IMR-90 (cell line): ENCODE results near the gene BPIFB2. TPM values are rescaled to one million over a fixed set of nuclear protein-coding genes. Genes with fewer than 3 reads are reported as not detected.

Source experiments
- ATAC-seq: fragments of 200-7000 bp; cut with Tn5 transposase; 2 replicates; pipeline ENCODE4 v1.9.1; 2020; ENCODE audit warnings: low read depth, mild to moderate bottlenecking, moderate library complexity
- BruUV-seq: library from RNA; stranded (reverse); fragments of 400-500 nt; replicated peaks from 2 replicates; lab custom pipeline; 2021; lab: Mats Ljungman, UMichigan
- CTCF ChIA-PET: fragments of 300-600 bp; formaldehyde crosslinking; extraction: SDS; loops from one replicate; lab custom pipeline; 2021; ENCODE audit warnings: antibody characterized with exemption; lab: Yijun Ruan, JAX
- POLR2A ChIA-PET: fragments of 300-600 bp; sonication (Branson Sonifier 250); formaldehyde crosslinking; loops from one replicate; lab custom pipeline; 2022; ENCODE audit warnings: antibody characterized with exemption; ENCODE audit not compliant: unreplicated experiment; lab: Charles Lee
- DNase-seq: peaks from one replicate; pipeline ENCODE4 v3.0.0; 2013
- H2AFZ ChIP-seq: replicated peaks from 2 replicates; pipeline ENCODE3; 2013; ENCODE audit warnings: low read length, mild to moderate bottlenecking; ENCODE audit not compliant: poor library complexity
- H2AK5ac ChIP-seq: 2 replicates; pipeline ENCODE4 v1.6.1; 2013; ENCODE audit warnings: low read depth, low read length, inconsistent platforms
- H2AK9ac ChIP-seq: replicated peaks from 2 replicates; pipeline ENCODE3; 2013; ENCODE audit warnings: mild to moderate bottlenecking, low read depth, low read length, moderate library complexity; ENCODE audit not compliant: poor library complexity
- H2BK120ac ChIP-seq: 2 replicates; pipeline ENCODE4 v1.6.1; 2013; ENCODE audit warnings: low read depth, low read length, inconsistent platforms
- H2BK15ac ChIP-seq: 3 replicates; pipeline ENCODE4 v1.6.1; 2013; ENCODE audit warnings: low read depth, low read length, inconsistent platforms
- H2BK20ac ChIP-seq: 2 replicates; pipeline ENCODE4 v1.6.1; 2013; ENCODE audit warnings: low read depth, mild to moderate bottlenecking, inconsistent platforms, low read length, moderate library complexity
- H2BK5ac ChIP-seq: 2 replicates; pipeline ENCODE4 v1.6.1; 2013; ENCODE audit warnings: mild to moderate bottlenecking, low read depth, low read length, inconsistent platforms; ENCODE audit not compliant: poor library complexity, severe bottlenecking
- H3K14ac ChIP-seq: replicated peaks from 2 replicates; pipeline ENCODE4 v1.6.1; 2013; ENCODE audit warnings: low read depth, low read length, inconsistent platforms
- H3K18ac ChIP-seq: 2 replicates; pipeline ENCODE4 v1.6.1; 2013; ENCODE audit warnings: low read depth, low read length, control low read depth
- H3K23ac ChIP-seq: 2 replicates; pipeline ENCODE4 v1.6.1; 2013; ENCODE audit warnings: low read depth, low read length, inconsistent platforms
- H3K27ac ChIP-seq: 2 replicates; pipeline ENCODE4 v1.5.1; 2013; ENCODE audit warnings: mild to moderate bottlenecking, control low read depth, low read length; ENCODE audit not compliant: insufficient read depth
- H3K27me3 ChIP-seq: 2 replicates; pipeline ENCODE4 v1.6.1; 2013; ENCODE audit warnings: low read length; ENCODE audit not compliant: control insufficient read depth, insufficient read depth
- H3K36me3 ChIP-seq: 2 replicates; pipeline ENCODE4 v1.6.1; 2013; ENCODE audit warnings: low read length, mixed read lengths; ENCODE audit not compliant: control insufficient read depth, insufficient read depth
- H3K4ac ChIP-seq: 2 replicates; pipeline ENCODE4 v1.6.1; 2013; ENCODE audit warnings: low read depth, low read length, inconsistent platforms
- H3K4me1 ChIP-seq: 2 replicates; pipeline ENCODE4 v1.6.1; 2013; ENCODE audit warnings: low read length, mixed read lengths; ENCODE audit not compliant: control insufficient read depth, insufficient read depth
- H3K4me2 ChIP-seq: 2 replicates; pipeline ENCODE4 v1.6.1; 2013; ENCODE audit warnings: low read depth, mild to moderate bottlenecking, control low read depth, low read length, moderate library complexity
- H3K4me3 ChIP-seq: 2 replicates; pipeline ENCODE4 v1.5.1; 2013; ENCODE audit warnings: low read depth, mild to moderate bottlenecking, control low read depth, low read length, moderate library complexity; ENCODE audit not compliant: insufficient read depth
- H3K56ac ChIP-seq: 2 replicates; pipeline ENCODE4 v1.6.1; 2013; ENCODE audit warnings: low read length, inconsistent platforms; ENCODE audit not compliant: insufficient read depth; ENCODE audit errors: extremely low read depth
- H3K79me1 ChIP-seq, 2 experiments: 2 replicates each; pipeline ENCODE4 v1.6.1; 2013; ENCODE audit warnings: low read length in 2 of 2, inconsistent platforms in 1 of 2, low read depth in 1 of 2
- H3K9ac ChIP-seq: 2 replicates; pipeline ENCODE4 v1.6.1; 2013; ENCODE audit warnings: low read depth, low read length, control low read depth
- H3K9me1 ChIP-seq: 2 replicates; pipeline ENCODE4 v1.6.1; 2013; ENCODE audit warnings: low read length, inconsistent platforms; ENCODE audit not compliant: insufficient read depth
- H3K9me3 ChIP-seq: 2 replicates; pipeline ENCODE4 v1.6.1; 2013; ENCODE audit warnings: low read length; ENCODE audit not compliant: control insufficient read depth, insufficient read depth
- H4K20me1 ChIP-seq: 2 replicates; pipeline ENCODE4 v1.6.1; 2013; ENCODE audit warnings: low read length, inconsistent platforms; ENCODE audit not compliant: insufficient read depth
- H4K5ac ChIP-seq: 2 replicates; pipeline ENCODE4 v1.6.1; 2013; ENCODE audit warnings: mild to moderate bottlenecking, low read depth, low read length, control low read depth
- H4K8ac ChIP-seq, 2 experiments: 2 replicates each; pipeline ENCODE4 v1.6.1; 2013; ENCODE audit warnings: low read depth in 2 of 2, low read length in 2 of 2, control low read depth in 1 of 2, inconsistent platforms in 1 of 2
- H4K91ac ChIP-seq: 2 replicates; pipeline ENCODE4 v1.6.1; 2013; ENCODE audit warnings: low read depth, low read length, inconsistent platforms; ENCODE audit not compliant: insufficient read depth
- BHLHE40 ChIP-seq: fragments of 150-350 bp; IDR thresholded peaks from 2 replicates; pipeline ENCODE4 v1.6.1; 2016; ENCODE audit warnings: mild to moderate bottlenecking, low read depth, low read length
- CEBPB ChIP-seq: IDR thresholded peaks from 2 replicates; pipeline ENCODE4 v1.6.1; 2012; ENCODE audit warnings: low read depth, low read length, improper control_type of control experiment
- CHD1 ChIP-seq: IDR thresholded peaks from 2 replicates; pipeline ENCODE4 v1.6.1; 2012; ENCODE audit warnings: low read depth, low read length, improper control_type of control experiment
- FOS ChIP-seq: fragments of 150-350 bp; IDR thresholded peaks from 2 replicates; pipeline ENCODE4 v1.6.1; 2016; ENCODE audit warnings: low read depth, low read length
- MAFK ChIP-seq: IDR thresholded peaks from 2 replicates; pipeline ENCODE4 v1.6.1; 2012; ENCODE audit warnings: low read depth, low read length, improper control_type of control experiment
- MAZ ChIP-seq: IDR thresholded peaks from 2 replicates; pipeline ENCODE4 v1.6.1; 2012; ENCODE audit warnings: low read depth, mild to moderate bottlenecking, low read length, improper control_type of control experiment, moderate library complexity, borderline replicate concordance
- MXI1 ChIP-seq: IDR thresholded peaks from 2 replicates; pipeline ENCODE4 v1.6.1; 2012; ENCODE audit warnings: low read depth, mild to moderate bottlenecking, low read length, moderate library complexity, borderline replicate concordance
- NFE2L2 ChIP-seq: fragments of 150-350 bp; IDR thresholded peaks from 2 replicates; pipeline ENCODE4 v1.6.1; 2016; ENCODE audit warnings: low read depth, mild to moderate bottlenecking, low read length
- POLR2A ChIP-seq: IDR thresholded peaks from 2 replicates; pipeline ENCODE4 v1.6.1; 2012; ENCODE audit warnings: mild to moderate bottlenecking, low read depth, low read length
- RAD21 ChIP-seq: IDR thresholded peaks from 2 replicates; pipeline ENCODE4 v1.6.1; 2012; ENCODE audit warnings: low read length, improper control_type of control experiment
- RCOR1 ChIP-seq: IDR thresholded peaks from 2 replicates; pipeline ENCODE4 v1.6.1; 2012; ENCODE audit warnings: mild to moderate bottlenecking, low read length, improper control_type of control experiment; ENCODE audit not compliant: insufficient replicate concordance
- RFX5 ChIP-seq: IDR thresholded peaks from 2 replicates; pipeline ENCODE4 v1.8.0; 2012; ENCODE audit warnings: low read depth, mild to moderate bottlenecking, low read length, moderate library complexity
- SMC3 ChIP-seq: fragments of 150-350 bp; IDR thresholded peaks from 2 replicates; pipeline ENCODE4 v1.6.1; 2016; ENCODE audit warnings: low read depth, mild to moderate bottlenecking, antibody characterized with exemption, low read length, moderate library complexity
- WGBS, 2 experiments: methylation state at CpG; one replicate each; pipeline versions ENCODE4 v1.1.5 to v1.1.7; 2013; ENCODE audit warnings: missing lambda C conversion rate in 2 of 2; ENCODE audit not compliant: insufficient read length in 1 of 2; ENCODE audit errors: extremely low coverage in 2 of 2; 5-methylcytosine and 5-hydroxymethylcytosine counted together
- dilution Hi-C: fragments of 300-500 bp; cut with HindIII; formaldehyde crosslinking; loops from one replicate; pipeline ENCODE4 v1.14.3; 2018; ENCODE audit warnings: low sequenced_read_pairs; ENCODE audit not compliant: unreplicated experiment
- in situ Hi-C: fragments of 300-500 bp; cut with MboI; formaldehyde crosslinking; loops from 3 replicates; pipeline ENCODE4 v1.14.3; 2019; ENCODE audit warnings: low sequenced_read_pairs, inconsistent platforms, mixed read lengths
- intact Hi-C: fragments of 100-400 bp; cut with micrococcal nuclease; formaldehyde crosslinking; loops from 2 replicates; pipeline ENCODE4 v1.10.0; 2022
- polyA plus RNA-seq, 3 experiments: library from polyadenylated mRNA; depleted of rRNA; stranded (reverse); fragments of >200 nt; gene quantifications; 2 replicates each; pipeline ENCODE4 v1.2.3, GENCODE V29; 2012; ENCODE audit warnings: low replicate concordance in 1 of 3
- total RNA-seq: library from RNA; depleted of rRNA; stranded (reverse); fragments of >200 nt; gene quantifications from 2 replicates; pipeline ENCODE4 v1.2.3, GENCODE V29; 2012
- TF ChIP-seq, protein P1 (sequence below): conservative IDR thresholded peaks from 2 replicates; pipeline ENCODE4 v1.5.1; 2012; ENCODE audit warnings: mild to moderate bottlenecking, low read depth, low read length, improper control_type of control experiment
- TF ChIP-seq, protein P2 (sequence below): fragments of 150-350 bp; IDR thresholded peaks from 2 replicates; pipeline ENCODE4 v1.6.1; 2017; ENCODE audit warnings: mild to moderate bottlenecking, antibody characterized with exemption, low read length, low read depth
- TF ChIP-seq, protein P3 (sequence below): fragments of 150-350 bp; IDR thresholded peaks from 2 replicates; pipeline ENCODE4 v1.6.1; 2016; ENCODE audit warnings: low read depth, mild to moderate bottlenecking, low read length, moderate library complexity, borderline replicate concordance

BPIFB2 gene
- total and polyA plus RNA-seq, 2 of the 4 experiments (the other 2 are of a cell fraction), result not detected

DNA sequence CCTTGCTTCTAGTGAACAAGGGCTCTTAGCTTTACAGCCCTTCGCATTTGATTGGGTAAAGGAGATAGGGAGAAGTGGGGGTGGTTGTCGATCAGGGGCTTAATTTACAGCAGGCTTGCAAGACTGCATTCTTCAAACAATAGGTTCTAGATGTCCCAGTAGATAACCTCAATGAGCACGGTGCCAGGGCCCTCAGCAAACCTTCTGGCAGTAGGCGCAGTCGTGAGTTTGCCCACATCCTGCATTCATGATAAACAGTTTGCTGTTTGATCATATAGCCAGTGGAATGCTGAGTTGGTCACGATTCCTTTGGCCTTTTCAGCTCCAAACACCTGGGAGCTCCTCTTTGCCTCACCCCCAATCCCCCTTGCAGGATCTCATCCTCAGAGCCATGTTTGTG lies 30.8 kb upstream of the BPIFB2 start:
- Histone ChIP-seq H3K4me2 (no peak overlapping the region), H2BK20ac (no peak overlapping the region), H3K9me3 (no peaks in the 10 kb centered on the region), H2BK5ac (no peak overlapping the region), H2AK5ac (no peak overlapping the region), H3K9me1 (no peaks in the 10 kb centered on the region), H3K56ac (no peak overlapping the region), H3K23ac (no peak overlapping the region), H3K4me1 (no peaks in the 10 kb centered on the region), H3K4me3 (no peak overlapping the region), H4K5ac (no peak overlapping the region), H4K20me1 (no peaks in the 10 kb centered on the region), H3K18ac (no peak overlapping the region), H3K14ac (no peak overlapping the region), H2BK15ac (no peak overlapping the region), H2AK9ac (no peak overlapping the region), H3K36me3 (no peaks in the 10 kb centered on the region), H3K27me3 (peaks cover 21% of the 10 kb centered on the region; the same call in 1 of the 2 replicates), H4K8ac (no peak overlapping the region), H3K79me1 (no peaks in the 10 kb centered on the region), H3K4ac (no peak overlapping the region), H3K9ac (no peak overlapping the region), H2AFZ (no peak overlapping the region), H3K27ac (no peak overlapping the region), H2BK120ac (no peak overlapping the region), H4K91ac (no peak overlapping the region)
- no peak for ATAC-seq
- TF ChIP-seq CHD1, result no peak
- no peak for TF ChIP-seq MXI1
- TF ChIP-seq MAFK, result no peak
- TF ChIP-seq NFE2L2, result no peak
- no peak for TF ChIP-seq RAD21
- no peak for TF ChIP-seq SMC3
- TF ChIP-seq POLR2A, result no peak
- no peak for TF ChIP-seq RFX5
- no peak for TF ChIP-seq FOS
- no peak for TF ChIP-seq CEBPB
- TF ChIP-seq, protein P1, sequence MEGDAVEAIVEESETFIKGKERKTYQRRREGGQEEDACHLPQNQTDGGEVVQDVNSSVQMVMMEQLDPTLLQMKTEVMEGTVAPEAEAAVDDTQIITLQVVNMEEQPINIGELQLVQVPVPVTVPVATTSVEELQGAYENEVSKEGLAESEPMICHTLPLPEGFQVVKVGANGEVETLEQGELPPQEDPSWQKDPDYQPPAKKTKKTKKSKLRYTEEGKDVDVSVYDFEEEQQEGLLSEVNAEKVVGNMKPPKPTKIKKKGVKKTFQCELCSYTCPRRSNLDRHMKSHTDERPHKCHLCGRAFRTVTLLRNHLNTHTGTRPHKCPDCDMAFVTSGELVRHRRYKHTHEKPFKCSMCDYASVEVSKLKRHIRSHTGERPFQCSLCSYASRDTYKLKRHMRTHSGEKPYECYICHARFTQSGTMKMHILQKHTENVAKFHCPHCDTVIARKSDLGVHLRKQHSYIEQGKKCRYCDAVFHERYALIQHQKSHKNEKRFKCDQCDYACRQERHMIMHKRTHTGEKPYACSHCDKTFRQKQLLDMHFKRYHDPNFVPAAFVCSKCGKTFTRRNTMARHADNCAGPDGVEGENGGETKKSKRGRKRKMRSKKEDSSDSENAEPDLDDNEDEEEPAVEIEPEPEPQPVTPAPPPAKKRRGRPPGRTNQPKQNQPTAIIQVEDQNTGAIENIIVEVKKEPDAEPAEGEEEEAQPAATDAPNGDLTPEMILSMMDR, result no peak
- no peak for TF ChIP-seq RCOR1
- TF ChIP-seq, protein P2, sequence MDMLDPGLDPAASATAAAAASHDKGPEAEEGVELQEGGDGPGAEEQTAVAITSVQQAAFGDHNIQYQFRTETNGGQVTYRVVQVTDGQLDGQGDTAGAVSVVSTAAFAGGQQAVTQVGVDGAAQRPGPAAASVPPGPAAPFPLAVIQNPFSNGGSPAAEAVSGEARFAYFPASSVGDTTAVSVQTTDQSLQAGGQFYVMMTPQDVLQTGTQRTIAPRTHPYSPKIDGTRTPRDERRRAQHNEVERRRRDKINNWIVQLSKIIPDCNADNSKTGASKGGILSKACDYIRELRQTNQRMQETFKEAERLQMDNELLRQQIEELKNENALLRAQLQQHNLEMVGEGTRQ, result no peak
- TF ChIP-seq BHLHE40, result no peak
- no peak for TF ChIP-seq MAZ
- TF ChIP-seq, protein P3, sequence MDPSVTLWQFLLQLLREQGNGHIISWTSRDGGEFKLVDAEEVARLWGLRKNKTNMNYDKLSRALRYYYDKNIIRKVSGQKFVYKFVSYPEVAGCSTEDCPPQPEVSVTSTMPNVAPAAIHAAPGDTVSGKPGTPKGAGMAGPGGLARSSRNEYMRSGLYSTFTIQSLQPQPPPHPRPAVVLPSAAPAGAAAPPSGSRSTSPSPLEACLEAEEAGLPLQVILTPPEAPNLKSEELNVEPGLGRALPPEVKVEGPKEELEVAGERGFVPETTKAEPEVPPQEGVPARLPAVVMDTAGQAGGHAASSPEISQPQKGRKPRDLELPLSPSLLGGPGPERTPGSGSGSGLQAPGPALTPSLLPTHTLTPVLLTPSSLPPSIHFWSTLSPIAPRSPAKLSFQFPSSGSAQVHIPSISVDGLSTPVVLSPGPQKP, result no peak
- no peak for DNase-seq
- dilution Hi-C loops, result no loop called here
- no CpG with 5 or more reads among the region's 6 CpGs for whole genome bisulfite sequencing, 2 experiments
- ChIA-PET POLR2A (no interaction called here), CTCF (no interaction called here)
- in situ Hi-C loops, result no loop called here
- intact Hi-C loops, result no loop called here
- BruUV-seq, result no TSS peak
